Epidermal melanocyte (primary cell): ENCODE results near the gene IL22RA2.

Experiments
- DNase-seq: peaks from one replicate; pipeline ENCODE4 v3.0.0; 2011; ENCODE audit warnings: low spot score; ENCODE audit not compliant: insufficient read length

The IL22RA2 gene

DNA sequence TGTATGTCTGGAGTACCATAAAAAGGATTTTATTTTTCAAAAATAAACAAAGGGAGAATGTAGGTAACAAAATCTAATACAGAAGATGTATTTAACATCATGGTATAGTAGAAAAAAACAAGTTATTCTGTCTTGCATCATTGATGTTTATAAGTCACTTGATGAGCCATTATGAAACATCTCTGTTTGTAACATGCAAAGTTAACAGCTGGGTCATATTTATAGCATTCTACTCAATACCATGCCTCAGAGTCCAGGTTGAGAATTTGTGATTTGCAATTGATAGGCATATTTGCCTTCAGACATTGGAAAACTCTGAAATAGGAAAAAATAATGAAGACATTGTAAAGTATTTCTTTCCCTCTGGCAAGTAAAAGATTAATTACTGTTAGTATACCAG is 76.4 kb downstream of the IL22RA2 start:
- DNase-seq = no peak

GRCh38 chr6:137095651-137096238 is 77.7 kb downstream of the IL22RA2 start:
- DNase-seq = no peak

DNA sequence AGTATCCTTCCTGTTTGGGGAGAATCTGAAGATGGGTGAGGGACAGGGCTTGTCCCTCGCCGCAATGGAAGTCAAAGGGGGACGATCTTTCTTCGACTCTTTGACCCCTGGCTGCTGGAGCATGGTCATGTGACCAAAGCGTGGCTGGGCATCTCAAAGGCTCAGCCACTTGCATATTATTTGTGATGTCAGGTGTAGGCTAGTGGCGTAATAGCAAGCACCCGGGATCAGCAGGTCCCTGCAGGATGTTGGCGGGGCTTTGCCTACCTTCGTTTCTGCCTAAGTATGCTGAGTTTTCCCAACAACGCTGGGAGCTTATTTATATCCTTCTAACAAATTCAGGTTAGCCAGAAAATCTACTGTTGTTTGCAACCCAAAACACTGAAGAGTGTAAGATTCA is 78.4 kb downstream of the IL22RA2 start:
- no peak for DNase-seq

DNA sequence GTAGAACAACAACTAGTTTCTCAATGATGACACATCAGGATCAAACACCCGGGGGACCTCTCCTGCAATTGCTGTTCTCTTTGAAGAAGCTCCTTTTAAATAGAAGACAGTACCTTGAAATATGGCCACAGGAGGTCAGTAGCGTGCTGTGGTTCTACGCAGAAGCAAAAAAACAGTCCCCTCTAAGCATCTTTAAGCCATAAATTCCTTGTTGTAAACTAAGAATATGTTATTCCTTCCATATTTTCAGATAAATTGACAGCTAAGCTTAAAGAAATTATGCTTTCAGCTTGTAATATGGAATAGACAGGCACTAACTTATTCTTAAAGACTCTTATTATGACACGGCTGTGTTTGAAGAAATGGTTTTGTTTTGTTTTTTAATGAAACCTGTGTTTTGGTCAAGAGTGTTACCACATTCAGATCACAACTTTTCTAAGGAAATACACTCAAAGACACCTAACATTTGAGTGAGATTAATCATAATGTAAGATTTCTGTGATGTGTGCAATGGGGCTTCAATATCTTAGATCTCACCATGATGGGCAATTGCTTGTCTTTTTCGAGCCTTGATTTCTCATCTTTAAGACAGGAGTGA is 78.9 kb downstream of the IL22RA2 start:
- peak; percentile 50 for DNase-seq
